ENCODE data around the gene THRB.

The THRB gene

GRCh38 chr3:24507776-24508422 lies 13.2 kb upstream of the THRB start:
- H3K27me3 ChIP-seq, result no peaks in the 10 kb centered on the region
- DNase-seq, result no peak
- H3K4me3 ChIP-seq (ENCODE audit: low read depth, low read length), result no peak overlapping the region
- no peaks in the 10 kb centered on the region for H3K36me3 ChIP-seq
- no peaks in the 10 kb centered on the region for H3K4me1 ChIP-seq
- H3K9me3 ChIP-seq, result no peaks in the 10 kb centered on the region
- TF ChIP-seq, protein P1, sequence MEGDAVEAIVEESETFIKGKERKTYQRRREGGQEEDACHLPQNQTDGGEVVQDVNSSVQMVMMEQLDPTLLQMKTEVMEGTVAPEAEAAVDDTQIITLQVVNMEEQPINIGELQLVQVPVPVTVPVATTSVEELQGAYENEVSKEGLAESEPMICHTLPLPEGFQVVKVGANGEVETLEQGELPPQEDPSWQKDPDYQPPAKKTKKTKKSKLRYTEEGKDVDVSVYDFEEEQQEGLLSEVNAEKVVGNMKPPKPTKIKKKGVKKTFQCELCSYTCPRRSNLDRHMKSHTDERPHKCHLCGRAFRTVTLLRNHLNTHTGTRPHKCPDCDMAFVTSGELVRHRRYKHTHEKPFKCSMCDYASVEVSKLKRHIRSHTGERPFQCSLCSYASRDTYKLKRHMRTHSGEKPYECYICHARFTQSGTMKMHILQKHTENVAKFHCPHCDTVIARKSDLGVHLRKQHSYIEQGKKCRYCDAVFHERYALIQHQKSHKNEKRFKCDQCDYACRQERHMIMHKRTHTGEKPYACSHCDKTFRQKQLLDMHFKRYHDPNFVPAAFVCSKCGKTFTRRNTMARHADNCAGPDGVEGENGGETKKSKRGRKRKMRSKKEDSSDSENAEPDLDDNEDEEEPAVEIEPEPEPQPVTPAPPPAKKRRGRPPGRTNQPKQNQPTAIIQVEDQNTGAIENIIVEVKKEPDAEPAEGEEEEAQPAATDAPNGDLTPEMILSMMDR (IDR thresholded peaks at IDR 0.05; ENCODE audit: low read depth, low read length), result no peak

DNA sequence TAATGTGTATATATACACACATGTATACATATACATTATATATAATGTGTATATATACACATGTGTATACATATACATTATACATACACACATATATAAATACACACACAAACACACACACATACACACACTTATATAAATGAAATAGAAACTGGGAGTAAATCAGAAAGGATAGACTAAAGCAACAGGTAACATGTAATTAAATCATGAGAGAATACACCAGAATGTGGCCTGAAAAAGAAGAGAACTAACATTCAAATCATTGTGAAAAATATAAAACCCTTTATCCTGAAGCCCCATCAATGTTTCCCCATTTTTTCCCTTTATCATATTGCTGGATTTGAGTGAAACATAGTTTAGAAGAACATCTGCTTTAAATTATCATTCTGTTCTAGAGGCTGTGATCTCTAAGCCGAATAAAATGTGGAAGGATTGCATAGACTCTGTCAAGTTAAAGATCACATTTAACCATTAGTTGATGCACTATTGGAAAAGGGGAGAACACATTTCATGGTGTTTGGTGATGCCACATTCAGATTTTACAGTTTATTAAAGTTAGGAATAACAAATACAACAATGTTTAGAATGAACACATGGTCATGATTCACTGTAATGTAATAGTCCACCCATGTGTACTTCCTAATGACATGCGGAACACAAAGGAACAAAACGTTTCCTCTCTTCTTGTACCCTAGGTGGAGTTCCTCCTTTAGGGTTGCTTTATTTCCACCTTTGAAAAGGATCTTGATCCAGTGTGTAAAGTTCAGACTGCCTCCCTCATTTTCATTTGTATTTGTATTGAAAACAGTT lies 12.5 kb upstream of the THRB start:
- H3K4me1 ChIP-seq, result no peaks in the 10 kb centered on the region
- no peak for DNase-seq

GRCh38 chr3:24505691-24506550 lies 11.3 kb upstream of the THRB start:
- H3K4me1 ChIP-seq, result no peaks in the 10 kb centered on the region
- TF ChIP-seq, protein P1 (IDR thresholded peaks at IDR 0.05; ENCODE audit: low read depth, low read length), result no peak
- H3K27me3 ChIP-seq, result no peaks in the 10 kb centered on the region
- H3K9me3 ChIP-seq, result no peaks in the 10 kb centered on the region
- no peak overlapping the region for H3K4me3 ChIP-seq (ENCODE audit: low read depth, low read length)
- no peak for DNase-seq
- H3K36me3 ChIP-seq, result no peaks in the 10 kb centered on the region

More for the DNA sequence above, 12.5 kb upstream of the THRB start:
- H3K4me3 ChIP-seq (ENCODE audit: low read depth, low read length), result no peak overlapping the region
- H3K9me3 ChIP-seq, result no peaks in the 10 kb centered on the region
- H3K36me3 ChIP-seq, result no peaks in the 10 kb centered on the region
- H3K27me3 ChIP-seq, result no peaks in the 10 kb centered on the region
- TF ChIP-seq, protein P1 (IDR thresholded peaks at IDR 0.05; ENCODE audit: low read depth, low read length), result no peak

- Histone ChIP-seq H3K27me3 (no peaks in the 10 kb centered on the region), H3K9me3 (no peaks in the 10 kb centered on the region), H3K36me3 (no peaks in the 10 kb centered on the region), H3K4me3 (ENCODE audit: low read depth, low read length) (no peak overlapping the region), H3K4me1 (no peaks in the 10 kb centered on the region)
- TF ChIP-seq, protein P1 (IDR thresholded peaks at IDR 0.05; ENCODE audit: low read depth, low read length), result no peak
- DNase-seq, result no peak
Observed at GRCh38 chr3:24504772-24505171, 10.1 kb upstream of the THRB start.

DNA sequence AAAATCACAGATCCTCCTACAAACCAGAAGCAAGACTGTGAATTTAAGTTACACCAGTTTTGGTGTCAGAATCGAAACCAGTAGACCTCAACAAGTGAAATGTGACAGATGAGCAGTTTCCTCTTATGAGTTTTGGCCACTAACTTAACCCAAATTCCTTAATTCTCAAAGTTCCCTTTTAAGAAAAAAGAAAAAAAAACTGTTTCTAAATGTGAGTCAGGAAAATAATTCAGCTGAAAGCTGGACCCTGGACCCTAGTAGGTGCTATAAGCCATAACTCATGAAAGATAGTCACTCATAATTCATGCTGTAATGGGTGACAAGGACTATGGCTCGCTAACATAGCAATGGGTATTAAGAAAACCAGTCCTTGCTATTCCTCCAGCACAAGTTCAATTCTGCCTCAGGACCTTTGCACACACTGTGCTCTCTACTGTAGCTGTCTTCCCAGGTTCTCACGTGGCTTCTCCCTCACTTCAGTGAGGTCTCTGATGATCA lies 9.0 kb upstream of the THRB start:
- Histone ChIP-seq H3K4me3 (ENCODE audit: low read depth, low read length) (no peak overlapping the region), H3K36me3 (no peaks in the 10 kb centered on the region), H3K27me3 (no peaks in the 10 kb centered on the region), H3K9me3 (no peaks in the 10 kb centered on the region), H3K4me1 (no peaks in the 10 kb centered on the region)
- DNase-seq, result no peak
- TF ChIP-seq, protein P1 (IDR thresholded peaks at IDR 0.05; ENCODE audit: low read depth, low read length), result no peak

Measured in BE2C (cell line).